Dedifferentiated amniotic fluid mesenchymal stem cell (primary cell): ENCODE data around the gene TPRA1.

Experiments
- DNase-seq: peaks from one replicate; pipeline ENCODE4 v3.0.0-alpha.2; 2016; ENCODE audit errors: extremely low spot score

Gene TPRA1

DNA sequence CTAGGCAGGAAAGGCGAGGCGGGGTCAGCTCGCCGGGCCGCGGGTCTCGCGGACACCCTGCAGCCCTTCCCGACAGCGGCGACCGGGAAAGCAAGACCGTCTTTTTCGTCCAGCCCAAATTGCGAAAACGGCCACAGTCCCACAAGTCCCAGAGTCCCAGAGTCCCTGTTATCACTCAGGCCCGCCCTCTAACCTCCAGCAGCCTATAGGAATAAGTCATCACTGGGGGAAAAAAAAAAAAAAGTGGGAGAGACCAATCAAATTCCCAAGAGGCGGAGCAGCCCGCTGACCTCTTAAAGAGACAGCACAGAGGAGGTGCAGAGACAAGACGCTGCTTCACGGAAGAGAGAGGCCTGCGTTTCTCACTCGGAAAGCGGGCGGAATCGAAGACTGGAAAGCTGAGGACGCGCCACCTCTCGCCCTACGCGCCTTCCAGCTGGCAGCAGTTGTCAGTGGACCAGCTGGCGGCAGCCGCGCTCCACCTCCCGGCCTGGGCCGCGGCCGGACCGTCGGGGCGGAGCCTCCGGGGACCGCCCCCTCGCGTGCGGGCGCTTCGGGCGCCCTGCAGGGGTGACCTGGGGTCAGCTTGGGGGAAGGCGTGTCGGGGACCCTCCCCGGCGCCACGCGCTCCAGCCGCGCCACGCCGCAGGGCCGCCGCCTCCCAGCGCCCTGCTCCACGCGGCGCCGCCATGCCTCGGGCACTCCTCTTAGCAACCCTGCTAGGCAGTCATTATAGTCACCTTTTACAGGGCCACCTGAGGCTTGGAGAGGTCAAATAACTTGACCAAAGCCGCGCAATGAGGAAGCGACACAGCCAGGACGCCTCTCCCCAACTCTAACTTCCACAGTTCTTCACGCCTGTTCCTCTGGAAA, at the start of gene TPRA1:
Gene TPRA1 (minus strand): TSS at position 141 of the 873 bp plus-strand sequence. CDS start 10,587 bp downstream, outside the sequence.
- DNase-seq, result peak; percentile 96

DNA sequence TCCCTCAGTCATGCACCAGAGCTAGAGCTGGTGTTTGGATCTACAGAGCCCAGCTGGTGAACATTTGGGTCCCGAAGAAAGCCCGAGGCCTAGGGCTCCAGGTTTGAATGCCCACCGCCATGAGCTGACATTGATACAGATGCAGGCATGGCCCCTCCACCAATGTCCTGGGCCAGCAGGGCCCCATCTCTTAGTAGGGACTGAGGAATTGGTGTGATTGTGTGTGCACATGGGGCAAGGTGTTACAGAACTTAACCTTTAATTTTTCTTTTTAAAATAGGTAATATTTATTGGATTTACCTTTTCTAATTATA, 49.5 kb upstream of the TPRA1 start:
- DNase-seq, result no peak

DNA sequence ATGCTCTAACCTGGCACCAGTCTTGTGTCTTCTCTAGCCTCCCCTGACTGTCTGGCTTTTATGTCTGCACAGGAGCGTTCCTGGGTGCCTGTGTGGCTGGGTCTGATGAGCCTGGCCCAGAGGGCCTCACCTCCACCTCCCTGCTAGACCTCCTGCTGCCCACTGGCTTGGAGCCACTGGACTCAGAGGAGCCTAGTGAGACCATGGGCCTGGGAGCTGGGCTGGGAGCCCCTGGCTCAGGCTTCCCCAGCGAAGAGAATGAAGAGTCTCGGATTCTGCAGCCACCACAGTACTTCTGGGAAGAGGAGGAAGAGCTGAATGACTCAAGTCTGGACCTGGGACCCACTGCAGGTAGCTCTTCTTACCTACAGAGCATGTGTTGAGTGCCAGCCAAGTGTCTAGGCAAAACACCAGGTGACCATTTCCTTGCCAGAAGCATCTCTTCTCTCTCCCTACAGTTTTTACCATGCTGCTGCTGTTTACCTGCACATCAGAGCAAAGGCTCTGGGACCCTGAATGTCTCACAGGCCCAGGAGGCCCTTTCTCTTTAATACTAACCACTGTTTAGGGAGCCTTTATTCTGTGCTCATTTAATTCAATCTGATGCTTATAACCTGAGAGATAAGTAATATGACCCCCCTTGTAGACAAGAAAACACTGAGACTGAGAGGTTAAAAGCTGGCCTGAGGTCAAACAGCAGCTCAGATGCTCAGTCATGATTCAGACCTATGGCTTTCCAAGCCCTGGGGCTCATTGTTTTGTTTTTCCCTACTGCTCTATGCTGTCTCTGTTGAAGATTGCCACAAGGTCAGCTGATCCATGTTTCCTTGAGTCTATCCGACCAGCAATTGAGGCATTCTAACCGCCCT, 48.9 kb upstream of the TPRA1 start:
- peak; percentile 31 for DNase-seq

DNA sequence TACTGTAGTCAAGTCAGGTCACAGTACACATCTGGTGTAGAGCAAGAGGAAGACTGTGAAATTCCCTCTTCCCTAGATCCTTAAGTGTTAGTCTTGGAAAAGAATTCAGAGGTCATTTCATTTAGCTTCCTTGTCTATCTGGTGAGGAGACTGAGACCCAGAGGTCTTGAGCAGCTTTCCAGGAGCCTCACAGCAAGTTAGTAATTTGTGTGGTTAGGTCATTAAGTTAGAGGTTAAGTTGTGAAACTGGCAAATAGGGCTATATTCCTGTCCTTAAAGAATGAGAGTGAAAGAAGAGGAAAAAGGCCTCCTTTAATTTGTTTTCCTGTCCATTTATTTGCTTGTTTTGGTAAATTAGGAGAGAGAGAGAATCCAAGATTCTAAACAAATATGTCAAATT, 47.4 kb upstream of the TPRA1 start:
- DNase-seq, result no peak

DNA sequence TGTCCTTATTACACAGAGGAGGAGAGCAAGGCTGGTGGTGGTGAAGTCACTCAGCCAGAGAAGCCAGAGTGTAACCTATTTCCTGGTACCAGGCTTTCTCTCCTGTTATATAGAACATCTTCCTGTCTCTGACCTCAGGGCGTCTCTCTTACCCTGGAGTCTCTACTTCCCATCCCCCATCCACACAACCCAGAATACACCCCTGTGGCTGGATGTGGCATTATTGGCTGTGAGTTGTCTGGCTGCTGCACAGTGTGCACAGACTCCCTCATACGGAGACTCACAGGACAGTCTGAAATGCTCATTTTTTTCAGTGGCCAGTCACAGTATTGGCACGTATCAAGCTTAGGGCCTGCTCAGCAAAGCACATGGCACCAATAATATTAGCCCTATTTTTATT, 47.0 kb upstream of the TPRA1 start:
- no peak for DNase-seq

DNA sequence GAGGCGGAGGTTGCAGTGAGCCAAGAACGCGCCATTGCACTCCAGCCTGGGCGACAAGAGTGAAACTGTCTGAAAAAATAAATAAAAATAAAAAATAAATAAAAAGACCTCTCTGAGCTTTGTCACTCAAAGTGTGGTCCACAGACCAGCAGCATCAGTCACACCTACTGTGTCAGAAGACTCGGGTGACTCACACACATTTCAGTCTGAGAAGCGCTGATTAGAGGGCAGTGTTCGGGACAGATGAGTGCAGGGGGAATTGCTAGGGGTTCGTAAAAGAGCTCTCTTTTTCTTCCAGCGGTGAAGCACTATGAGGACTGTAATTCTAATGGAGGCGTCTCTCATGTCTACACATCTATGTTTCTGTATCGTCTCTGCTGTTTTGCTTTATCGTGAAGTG, 44.1 kb upstream of the TPRA1 start:
- DNase-seq, result no peak

DNA sequence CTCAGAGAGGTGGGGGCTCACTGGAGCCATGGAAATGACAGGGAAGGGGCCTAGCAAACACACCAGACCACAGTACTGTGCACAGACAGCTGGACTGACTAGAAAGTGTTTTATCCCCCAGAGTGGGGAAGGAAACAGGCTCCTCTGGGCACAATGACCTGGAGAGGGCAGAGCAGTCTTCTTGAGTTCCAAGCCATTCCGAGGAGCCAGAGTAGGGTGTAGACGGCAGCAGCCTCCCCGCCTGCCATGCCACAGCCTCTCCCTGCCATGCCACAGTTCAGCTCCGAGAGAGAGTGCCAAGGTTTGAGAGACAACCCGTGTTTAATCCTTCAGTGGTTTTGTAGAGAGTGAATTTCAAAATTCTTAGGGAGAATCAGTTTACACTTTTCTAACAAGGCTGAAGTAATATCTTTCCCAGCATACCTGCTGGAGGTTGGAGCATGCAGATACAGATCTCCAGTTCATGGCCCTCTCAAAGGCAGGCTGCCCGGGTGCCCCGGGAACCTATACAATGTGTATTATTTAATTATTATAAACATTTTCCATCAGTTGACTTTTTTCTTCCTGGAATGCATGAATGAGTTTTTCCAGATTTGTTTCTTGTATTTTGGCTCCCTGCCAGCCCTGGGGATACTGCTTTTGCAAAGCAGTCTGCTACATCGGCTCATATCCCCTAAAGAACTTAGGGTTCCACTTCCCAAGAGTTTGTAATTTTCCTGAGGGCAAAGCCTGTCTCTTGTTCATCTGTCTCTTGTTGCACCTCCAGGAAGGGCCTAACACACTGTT, 41.7 kb upstream of the TPRA1 start:
- no peak for DNase-seq

DNA sequence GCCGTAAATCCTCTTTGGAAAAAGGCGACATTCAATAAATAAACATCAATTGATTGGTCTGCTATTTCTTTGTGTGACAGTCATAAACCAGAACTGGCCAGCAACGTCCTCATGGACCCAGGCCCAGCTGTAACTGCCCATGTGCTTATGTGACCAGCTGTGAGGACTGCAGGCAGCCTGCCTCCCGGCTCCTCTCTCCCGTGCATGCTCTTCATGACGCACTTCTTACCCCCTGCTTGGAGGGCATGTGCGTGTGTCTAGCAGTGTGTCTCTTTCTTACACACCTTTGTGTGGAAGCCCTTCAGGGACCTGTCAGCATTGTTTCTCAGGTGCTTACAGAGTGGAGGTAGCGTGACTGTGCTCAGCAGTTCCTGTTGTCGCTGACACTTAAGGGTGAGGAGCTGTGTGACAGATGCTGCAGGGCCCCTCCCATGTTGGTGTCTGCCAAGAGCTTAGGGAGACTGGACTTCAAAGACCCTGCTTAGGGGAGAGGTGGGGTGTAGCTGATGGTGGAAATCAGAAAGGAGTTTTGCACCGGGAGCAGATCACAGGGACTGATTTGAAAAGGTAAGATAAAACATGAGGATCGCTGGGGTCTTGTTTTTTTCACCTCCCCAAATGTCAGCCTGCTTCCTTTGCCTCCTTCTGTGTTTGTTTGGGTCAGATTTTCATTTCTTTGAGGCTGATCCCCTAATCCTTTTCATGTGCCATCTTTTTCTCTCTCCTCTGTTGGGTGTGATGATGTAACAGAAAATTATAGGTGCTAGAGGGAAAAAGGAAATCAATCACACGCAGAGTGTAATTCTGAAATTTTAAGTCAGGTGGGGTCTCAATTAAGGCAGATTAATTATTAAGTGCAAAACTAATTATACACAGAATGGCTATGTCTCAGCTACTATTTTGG, 40.5 kb upstream of the TPRA1 start:
- no peak for DNase-seq

DNA sequence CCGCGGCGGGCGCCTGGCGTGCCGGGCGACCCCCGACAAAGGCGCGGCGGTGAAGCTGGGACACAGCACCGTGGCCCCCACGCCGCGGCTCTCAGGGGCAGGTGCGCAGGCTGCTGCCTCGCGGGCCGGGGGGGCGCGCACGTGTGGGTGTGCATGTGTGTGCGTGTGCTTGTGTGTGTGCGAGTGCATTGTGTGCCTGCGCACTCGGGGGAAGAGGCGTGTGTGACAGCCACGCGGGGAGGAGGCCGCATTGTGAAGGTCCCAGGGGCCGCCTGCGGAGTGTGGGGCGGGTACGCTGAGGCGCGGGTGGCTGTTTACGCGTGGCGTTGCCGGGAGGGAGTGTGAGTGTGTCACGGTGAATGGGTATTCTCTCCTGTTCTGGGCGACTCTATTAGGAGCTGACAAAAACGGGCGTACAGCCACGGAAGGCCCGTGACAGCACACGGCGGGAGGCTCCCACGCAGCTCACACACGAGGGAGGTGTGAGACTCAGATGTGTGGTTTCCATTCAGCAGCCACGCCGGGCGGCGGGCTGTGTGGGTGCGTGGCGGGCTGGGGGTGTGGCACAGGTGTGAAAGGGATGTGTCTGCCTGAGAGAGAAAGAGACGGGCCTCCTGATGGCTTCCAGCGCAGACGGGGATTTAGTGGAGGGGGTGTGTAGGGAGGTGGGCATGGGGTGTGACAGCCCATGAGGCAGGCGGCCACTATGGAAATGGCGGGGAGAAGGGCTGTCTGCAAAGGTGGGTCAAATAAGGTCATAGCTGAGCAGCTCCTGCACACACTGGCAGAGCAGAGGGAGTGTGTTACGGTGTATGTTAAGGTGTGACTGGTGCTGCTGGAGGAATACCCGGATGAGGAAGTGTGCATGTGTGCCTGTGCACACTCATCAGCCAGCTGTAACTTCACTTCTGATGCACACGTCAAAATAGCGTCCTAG, 39.2 kb upstream of the TPRA1 start:
- no peak for DNase-seq

DNA sequence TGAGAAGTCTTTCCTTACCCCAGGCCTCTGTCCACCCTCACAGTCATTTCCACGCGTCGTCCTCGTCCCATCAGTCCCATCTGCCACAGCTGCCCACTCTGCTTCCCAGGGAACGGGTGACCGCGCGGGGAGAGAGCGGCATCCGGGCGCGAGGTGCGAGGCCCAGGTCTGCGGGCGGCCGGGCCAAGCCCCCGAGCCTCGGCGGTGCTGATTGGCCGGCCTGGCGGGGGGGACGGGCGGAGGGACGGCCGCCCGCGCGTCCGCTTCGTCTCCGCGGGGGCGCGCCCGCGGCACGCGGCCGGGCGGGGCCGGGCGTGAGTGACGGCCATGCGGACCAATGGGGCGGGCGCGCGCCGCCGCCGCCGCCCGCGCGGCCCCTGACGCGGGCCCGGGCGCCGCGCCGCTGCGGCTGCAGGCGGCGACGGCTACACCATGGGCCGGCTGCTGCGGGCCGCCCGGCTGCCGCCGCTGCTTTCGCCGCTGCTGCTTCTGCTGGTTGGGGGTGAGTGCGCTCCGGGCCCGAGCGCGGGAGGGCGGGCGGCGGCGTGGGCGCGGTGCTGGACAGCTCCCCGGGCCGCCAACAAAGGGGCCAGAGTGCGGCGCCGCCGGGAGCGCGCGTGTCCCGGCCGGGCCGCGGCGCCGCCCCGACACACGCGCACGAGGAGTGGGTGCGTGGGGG, 38.4 kb upstream of the TPRA1 start, which contains the start of gene PODXL2:
Gene PODXL2 (plus strand): TSS at position 398 of the 679 bp plus-strand sequence. CDS start 35 bp downstream, at position 433.
- DNase-seq, result no peak

DNA sequence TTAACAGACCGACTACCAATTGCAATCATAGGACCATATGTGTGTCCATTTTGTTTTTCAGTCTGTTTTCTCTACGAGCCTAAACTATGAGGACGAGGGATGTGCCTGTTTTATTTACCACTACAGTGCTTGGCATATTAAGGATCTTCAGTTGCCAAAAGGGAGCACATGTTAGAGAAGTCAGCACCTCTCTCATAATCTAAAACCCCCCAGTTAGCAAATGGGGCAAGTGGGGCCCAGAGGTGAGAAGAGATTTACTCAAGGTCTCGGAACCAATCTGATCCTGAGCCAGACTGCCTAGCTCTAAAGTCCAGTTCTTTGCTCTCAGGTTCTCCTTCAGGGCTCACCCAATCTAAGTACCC, 37.9 kb upstream of the TPRA1 start:
- DNase-seq, result no peak

DNA sequence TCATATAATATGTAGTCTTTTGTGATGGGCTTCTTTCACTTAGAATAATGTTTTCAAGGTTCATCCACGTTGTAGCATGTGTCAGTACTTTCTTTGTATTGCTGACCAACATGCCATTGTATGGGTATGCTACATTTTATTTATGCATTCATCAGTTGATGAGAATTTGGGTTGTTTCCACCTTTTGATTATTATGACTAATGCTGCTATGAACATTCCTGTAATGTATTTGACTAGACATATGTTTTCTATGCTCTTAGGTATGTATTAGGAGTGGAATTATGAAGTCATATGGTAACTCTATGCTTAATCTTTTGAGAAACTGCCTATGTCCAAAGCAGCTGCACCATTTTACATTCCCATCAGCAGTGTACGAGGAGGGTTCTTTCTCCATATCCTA, 35.3 kb upstream of the TPRA1 start:
- DNase-seq, result no peak

DNA sequence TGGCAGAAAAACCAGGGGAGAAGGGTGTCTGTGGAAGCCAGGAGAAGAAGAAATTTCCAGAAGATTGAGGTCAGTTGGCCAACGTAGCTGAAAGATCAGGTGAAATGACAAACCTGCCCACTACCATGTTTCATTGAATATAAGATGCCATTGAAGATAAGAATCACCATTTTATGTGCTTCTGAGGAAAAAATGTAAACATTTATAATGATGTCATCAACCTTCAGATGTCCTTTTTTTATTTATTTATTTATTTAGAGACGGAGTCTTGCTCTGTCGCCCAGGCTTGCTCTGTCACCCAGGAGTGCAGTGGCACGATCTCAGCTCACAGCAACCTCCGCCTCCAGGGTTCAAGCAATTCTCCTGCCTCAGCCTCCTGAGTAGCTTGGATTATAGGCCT, 33.5 kb upstream of the TPRA1 start:
- no peak for DNase-seq

DNA sequence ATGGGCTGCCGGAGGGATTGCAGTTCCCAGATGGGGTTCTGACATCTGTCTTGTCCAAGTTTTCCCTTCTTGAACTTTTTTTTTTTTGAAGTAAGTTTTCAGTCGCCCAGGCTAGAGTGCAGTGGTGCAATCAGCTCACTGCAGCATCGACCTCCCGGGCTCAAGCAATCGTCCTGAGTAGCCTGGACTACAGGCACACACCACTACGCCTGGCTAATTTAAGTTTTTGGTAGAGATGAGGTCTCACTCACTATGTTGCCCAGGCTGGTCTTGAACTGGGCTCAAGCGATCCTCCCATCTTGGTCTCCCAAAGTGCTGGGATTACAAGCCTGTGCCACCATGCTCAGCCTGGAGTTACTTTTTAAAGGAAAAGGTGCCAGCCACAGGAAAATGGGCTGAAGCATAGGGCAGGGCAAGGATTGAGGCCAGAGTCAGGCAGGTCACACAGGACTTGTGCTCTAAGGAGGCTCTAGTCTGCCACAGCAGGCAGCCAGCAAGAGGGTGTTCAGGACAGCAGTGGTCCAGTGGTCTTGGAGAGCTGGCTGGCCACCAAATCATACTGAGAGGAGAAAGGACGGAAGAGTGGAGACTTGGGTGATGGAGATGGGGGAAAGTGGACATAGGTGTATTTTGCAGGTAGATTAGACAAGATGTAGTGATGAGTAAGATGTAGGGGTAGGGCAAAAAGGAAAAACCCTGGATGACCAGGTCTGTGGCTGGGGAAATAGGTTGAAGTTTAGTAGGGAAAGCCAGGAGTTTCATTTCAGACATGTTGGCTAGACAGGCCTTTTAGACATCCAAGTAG, 32.4 kb upstream of the TPRA1 start:
- DNase-seq, result no peak

DNA sequence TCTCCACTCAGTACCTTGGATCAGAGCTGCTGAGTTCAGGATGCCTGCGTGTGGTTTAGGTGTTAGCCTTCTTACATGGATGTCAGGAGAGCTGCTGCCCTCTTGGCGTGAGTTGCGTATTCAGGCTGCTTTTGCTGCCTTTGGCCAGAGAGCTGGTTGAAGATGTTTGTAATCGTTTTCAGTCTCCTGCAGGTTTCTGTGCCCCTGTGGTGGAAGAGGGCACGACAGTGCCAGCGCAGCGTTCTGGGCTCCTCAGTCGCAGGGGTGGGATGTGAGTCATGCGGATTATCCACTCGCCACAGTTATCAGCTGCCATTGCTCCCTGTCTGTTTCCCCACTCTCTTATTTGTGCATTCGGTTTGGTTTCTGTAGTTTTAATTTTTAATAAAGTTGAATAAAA, 31.5 kb upstream of the TPRA1 start:
- DNase-seq, result no peak

DNA sequence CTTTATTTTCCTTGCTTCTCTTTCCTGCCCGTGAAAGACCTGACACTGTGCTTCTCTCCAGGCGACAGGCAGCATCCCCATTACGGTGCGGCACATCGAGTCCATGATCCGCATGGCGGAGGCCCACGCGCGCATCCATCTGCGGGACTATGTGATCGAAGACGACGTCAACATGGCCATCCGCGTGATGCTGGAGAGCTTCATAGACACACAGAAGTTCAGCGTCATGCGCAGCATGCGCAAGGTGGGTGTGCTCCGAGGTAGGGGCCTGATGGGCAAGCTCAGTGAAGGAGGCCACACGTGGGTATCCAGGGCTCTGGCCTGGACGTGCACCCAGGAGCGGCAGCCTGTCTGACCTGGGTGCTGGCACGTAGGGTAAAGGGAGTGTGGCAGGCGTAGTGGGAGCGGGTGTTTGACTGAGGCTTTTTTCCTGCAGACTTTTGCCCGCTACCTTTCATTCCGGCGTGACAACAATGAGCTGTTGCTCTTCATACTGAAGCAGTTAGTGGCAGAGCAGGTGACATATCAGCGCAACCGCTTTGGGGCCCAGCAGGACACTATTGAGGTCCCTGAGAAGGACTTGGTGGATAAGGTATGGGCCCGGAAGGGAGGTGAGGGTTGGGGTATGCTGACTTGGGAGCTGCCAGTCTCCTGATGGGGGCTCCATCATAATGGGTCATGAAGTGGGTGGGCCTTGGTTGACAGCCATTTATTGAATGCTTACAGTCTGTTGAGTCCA, 30.3 kb upstream of the TPRA1 start:
- DNase-seq, result no peak

DNA sequence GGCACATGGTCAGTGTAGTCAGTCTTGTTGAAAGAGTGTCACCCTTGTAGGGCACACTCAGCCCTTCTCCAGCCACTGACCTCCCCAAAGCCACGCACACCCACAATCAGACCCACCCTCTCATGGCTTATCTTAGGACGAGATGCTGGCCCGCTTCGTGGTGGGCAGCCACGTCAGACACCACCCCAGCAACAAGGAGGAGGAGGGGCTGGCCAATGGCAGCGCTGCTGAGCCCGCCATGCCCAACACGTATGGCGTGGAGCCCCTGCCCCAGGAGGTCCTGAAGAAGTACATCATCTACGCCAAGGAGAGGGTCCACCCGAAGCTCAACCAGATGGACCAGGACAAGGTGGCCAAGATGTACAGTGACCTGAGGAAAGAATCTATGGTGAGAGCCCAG, 28.4 kb upstream of the TPRA1 start:
- DNase-seq, result no peak
